Activated naive CD4-positive, alpha-beta T cell treated with anti-CD3 and anti-CD28 coated beads, Interleukin-2, amount 10 ng/mL, durations not matched to agents 5 hours and 36 hours (primary cell): Measurements from ENCODE around the gene HSPA2. TPM values are rescaled to one million over a fixed set of nuclear protein-coding genes. Genes with fewer than 3 reads are reported as not detected.

Source experiments
- total RNA-seq, 2 experiments: library from RNA; stranded (reverse); gene quantifications; one replicate each; pipeline ENCODE4 v1.2.3, GENCODE V29; 2021

HSPA2 gene
- total RNA-seq, result 1 to 10 TPM; 1.9 to 2.4 TPM

GRCh38 chr14:64540208-64541202, at the start of gene HSPA2:
HSPA2 (plus strand) TSS chr14:64540741; CDS start chr14:64540850, 109 bp downstream.

GRCh38 chr14:64503434-64504309, 36.9 kb upstream of the HSPA2 start, which contains the start of gene ZBTB25:
ZBTB25 (minus strand) TSS chr14:64503838; CDS start chr14:64490533, 13,305 bp downstream.

GRCh38 chr14:64504310-64504896, 36.1 kb upstream of the HSPA2 start, which contains the start of gene ZBTB1:
ZBTB1 (plus strand) TSS chr14:64504770; CDS start chr14:64521505, 16,735 bp downstream.

GRCh38 chr14:64549791-64550620, 9.5 kb downstream of the HSPA2 start, which contains the start of gene PPP1R36:
PPP1R36 (plus strand) TSS chr14:64549961; CDS start chr14:64549998, 37 bp downstream.

Other genes with a start within 250 kb of the HSPA2 start
- under 1 TPM in 1 of 2 experiments, not detected in 1; 0.05 TPM for gene ESR2, start 246.4 kb upstream of the HSPA2 start, total RNA-seq
- 100 to 1,000 TPM; 124 to 129 TPM for gene MTHFD1, start 152.4 kb upstream of the HSPA2 start, total RNA-seq
- under 1 TPM; 0.50 to 0.67 TPM for gene AKAP5, start 75.2 kb upstream of the HSPA2 start, total RNA-seq
- gene ZBTB25, start 36.9 kb upstream of the HSPA2 start, total RNA-seq, result 10 to 100 TPM; 37.9 to 38.1 TPM
- 10 to 100 TPM; 90.1 to 91.0 TPM for gene ZBTB1, start 36.0 kb upstream of the HSPA2 start, total RNA-seq
- under 1 TPM in 1 of 2 experiments, not detected in 1; 0.26 TPM for gene PPP1R36, start 9.2 kb downstream of the HSPA2 start, total RNA-seq
- gene PLEKHG3, start 163.7 kb downstream of the HSPA2 start, total RNA-seq, result 10 to 100 TPM; 31.1 to 36.1 TPM